Daoy (cell line): Measurements from ENCODE around the gene PTPRJ. TPM values are rescaled to one million over a fixed set of nuclear protein-coding genes. Genes with fewer than 3 reads are reported as not detected.

Experiments
- DNase-seq: peaks from one replicate; pipeline ENCODE4 v3.0.0-alpha.2; 2015; ENCODE audit warnings: low read depth
- total RNA-seq: library from RNA; depleted of rRNA; stranded (reverse); fragments of >200 nt; shearing (Covaris generic); gene quantifications from 2 replicates; pipeline ENCODE4 v1.2.3, GENCODE V29; 2014

Gene PTPRJ
- total RNA-seq, 1 experiment from 2014 or later = 17.0 TPM

- DNase-seq = peak; percentile 47
Measured at GRCh38 chr11:48037709-48038468, 57.5 kb downstream of the PTPRJ start.

DNA sequence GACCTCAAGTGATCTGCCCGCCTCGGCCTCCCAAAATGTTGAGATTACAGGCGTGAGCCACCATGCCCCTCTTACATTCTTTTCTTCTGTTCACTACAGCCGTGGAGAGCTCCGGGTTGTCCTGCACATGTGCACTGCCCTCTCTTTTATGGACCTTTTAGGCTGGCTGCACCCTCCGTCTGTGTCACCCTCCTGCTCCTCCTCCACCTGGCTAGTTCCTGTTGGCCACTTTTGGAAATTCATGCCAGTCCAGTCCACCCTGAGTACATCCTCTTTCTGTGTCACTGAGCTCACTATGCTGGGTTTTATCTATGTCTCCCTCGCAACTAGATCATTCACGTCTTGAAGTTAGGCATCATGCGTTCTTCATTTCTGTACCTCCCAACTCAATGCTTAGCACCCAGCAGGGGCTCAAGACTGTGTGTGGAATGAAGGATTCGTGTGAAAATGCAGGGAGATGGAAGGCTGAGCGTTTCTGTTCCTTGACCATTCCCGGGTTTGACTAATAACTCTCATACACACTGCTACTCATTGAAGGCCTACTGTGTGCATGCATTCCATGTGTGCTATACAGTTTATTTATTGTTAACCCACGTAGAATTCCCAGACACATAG, 60.6 kb downstream of the PTPRJ start:
- DNase-seq = no peak

GRCh38 chr11:48041877-48042695, 61.7 kb downstream of the PTPRJ start:
- no peak for DNase-seq

- no peak for DNase-seq
Measured at GRCh38 chr11:48043111-48043990, 63.0 kb downstream of the PTPRJ start.

GRCh38 chr11:48043991-48044512, 63.7 kb downstream of the PTPRJ start:
- no peak for DNase-seq

GRCh38 chr11:48044577-48044976, 64.2 kb downstream of the PTPRJ start:
- no peak for DNase-seq

GRCh38 chr11:48045536-48045935, 65.2 kb downstream of the PTPRJ start:
- no peak for DNase-seq

DNA sequence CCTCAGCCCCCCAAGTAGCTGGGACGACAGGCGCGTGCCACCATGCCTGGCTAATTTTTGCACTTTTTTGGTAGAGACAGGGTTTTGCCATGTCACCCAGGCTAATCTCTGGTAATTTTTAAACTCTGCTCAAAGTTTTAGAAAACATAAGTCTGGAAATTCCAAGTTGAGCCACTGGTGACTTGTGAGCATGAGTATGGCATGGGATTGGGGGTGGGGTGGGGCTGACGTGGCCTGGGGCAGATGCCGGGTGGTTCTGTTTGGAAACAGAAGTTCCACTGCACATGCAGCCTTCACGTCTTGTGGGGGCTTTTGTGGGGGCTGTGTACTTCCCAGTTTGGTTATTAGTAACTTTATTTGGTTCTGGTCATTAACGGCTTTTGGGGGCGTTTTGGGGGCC, 67.3 kb downstream of the PTPRJ start:
- peak; percentile 59 for DNase-seq

DNA sequence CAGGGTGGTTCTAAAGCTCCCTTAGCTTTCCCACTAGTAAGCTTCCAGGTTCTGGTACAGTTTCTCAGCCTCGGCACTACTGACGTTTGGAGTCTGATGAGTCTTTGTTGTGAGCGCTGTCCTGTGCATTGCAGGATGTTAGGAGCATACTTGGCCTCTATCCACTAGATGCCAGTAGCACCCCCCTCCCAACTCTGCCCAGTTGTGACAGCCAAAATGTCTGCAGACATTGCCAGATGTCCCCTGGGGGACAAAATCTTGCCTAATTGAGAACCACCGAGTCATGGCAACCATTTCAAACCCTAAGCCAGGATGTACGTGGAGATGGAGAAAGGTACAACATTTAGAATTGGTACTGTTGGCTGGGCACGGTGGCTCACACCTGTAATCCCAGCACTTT, 68.7 kb downstream of the PTPRJ start:
- DNase-seq = no peak

GRCh38 chr11:48050304-48050703, 69.9 kb downstream of the PTPRJ start:
- DNase-seq = no peak

DNA sequence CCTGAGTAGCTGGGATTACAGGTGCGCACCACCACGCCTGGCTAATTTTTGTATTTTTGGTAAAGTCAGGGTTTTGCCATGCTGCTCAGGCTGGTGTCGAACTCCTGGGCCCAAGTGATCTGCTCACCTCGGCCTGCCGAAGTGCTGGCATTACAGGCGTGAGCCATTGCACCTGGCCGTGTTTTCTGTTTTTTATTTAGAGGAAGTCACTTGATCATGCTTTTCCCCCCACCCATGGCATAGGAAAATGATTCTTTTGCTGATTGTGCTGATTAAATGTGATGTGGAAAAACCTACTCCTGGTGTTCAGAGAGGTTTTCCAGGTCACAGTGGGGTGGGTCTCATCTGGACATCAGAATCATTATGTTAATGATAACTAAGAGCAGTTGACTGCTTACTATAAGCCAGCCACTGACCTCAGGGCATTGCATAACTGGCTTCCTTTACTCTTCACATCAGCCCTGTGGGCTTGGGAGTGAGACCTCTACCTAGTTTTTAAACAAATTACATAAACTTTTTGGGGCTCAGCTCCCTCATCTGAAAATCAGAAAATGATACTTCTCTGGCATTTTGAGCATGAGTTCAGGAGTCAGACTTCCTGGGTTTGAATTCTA, 71.0 kb downstream of the PTPRJ start:
- DNase-seq = no peak

- peak; percentile 41 for DNase-seq
Measured at GRCh38 chr11:48052183-48053044, 72.1 kb downstream of the PTPRJ start.

- DNase-seq = no peak
Measured at GRCh38 chr11:48054994-48055291, 74.6 kb downstream of the PTPRJ start.

DNA sequence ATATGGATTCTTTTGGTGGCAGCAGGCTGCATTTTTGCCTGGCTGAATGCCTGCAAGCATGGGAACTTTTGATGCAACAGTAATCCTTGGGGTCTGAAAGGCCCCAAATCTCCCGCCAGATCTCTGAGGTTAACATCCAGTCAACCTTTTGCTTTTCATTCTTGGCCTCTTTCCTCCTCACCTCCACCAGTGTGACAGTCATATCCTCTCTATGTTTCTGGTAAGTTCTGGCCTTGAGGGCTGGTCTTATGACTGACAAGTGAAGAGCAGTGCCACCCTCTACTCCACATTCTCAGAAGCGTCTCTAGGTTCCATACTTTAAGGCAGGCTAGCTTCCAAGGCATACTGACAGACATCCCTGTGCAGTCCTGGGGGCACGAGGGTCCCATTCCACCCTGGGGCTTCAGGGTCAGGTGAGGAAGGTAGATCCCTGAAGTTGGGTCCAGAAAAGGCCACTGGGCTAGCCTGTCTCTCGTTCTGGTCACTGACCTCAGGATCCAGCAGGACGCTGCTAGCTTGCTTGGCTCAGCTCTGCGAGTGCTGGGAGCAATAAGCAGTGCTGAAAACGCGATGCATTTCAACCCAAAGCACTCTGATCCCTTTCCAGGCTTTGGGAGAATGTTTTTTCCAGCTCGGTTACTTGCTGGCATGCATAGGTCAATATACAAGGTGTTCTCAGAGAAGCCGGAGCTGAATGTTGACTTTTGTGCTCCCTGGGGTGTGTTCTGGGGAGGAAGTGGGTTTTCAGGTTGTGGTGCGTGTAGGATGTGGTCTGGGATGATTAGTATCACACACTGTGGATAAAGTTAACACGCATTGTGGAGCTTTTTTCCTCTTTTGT, 75.2 kb downstream of the PTPRJ start:
- DNase-seq = peak; percentile 86

GRCh38 chr11:48056325-48057183, 76.2 kb downstream of the PTPRJ start:
- DNase-seq = no peak

DNA sequence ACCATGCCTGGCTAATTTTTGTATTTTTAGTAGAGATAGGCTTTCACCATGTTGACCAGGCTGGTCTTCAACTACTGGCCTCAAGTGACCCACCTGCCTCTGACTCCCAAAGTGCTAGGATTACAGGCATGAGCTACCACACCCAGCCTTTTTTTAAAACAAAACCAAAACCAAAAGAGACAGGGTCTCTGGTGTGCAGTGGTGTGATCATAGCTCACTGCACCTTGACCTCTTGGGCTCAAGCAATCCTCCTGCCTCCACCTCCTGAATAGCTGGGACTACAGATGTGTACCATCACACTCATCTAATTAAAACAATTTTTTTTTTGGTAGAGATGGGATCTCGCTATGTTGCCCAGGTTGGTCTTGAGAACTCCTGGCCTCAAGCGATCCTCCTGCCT, 77.7 kb downstream of the PTPRJ start:
- DNase-seq = no peak

DNA sequence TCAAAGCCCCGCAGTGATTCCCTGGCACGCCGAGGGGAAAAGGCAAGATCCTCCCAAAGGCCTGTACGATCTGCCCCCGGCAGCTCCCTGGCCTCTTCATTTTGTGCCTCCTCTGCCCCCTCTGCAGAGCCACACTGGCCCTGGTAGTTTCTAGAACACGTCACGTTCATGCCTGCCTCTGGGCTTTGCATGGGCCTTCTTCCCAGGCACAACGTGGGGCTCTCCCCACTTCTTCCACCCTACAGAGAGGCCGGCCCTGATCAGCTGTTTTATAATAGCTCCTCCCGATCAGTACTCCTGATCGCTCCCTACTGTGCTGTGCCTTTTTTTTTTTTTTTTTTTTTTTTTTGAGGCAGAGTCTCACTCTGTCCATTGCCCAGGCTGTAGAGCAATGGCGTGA, 78.4 kb downstream of the PTPRJ start:
- no peak for DNase-seq

GRCh38 chr11:48062649-48063048, 82.3 kb downstream of the PTPRJ start:
- no peak for DNase-seq
